Activated CD8-positive, alpha-beta memory T cell treated with anti-CD3 and anti-CD28 coated beads for 24 hours (primary cell): ENCODE measurements around the gene MAGIX.

Experiments
- DNase-seq: peaks from one replicate; pipeline ENCODE4 v3.0.0-alpha.2; 2020

Gene MAGIX

GRCh38 chrX:49208399-49208798 is 45.8 kb downstream of the MAGIX start:
- no peak for DNase-seq

GRCh38 chrX:49209434-49210251 is 47.1 kb downstream of the MAGIX start:
- DNase-seq: no peak

GRCh38 chrX:49210406-49210805 is 47.8 kb downstream of the MAGIX start:
- no peak for DNase-seq

DNA sequence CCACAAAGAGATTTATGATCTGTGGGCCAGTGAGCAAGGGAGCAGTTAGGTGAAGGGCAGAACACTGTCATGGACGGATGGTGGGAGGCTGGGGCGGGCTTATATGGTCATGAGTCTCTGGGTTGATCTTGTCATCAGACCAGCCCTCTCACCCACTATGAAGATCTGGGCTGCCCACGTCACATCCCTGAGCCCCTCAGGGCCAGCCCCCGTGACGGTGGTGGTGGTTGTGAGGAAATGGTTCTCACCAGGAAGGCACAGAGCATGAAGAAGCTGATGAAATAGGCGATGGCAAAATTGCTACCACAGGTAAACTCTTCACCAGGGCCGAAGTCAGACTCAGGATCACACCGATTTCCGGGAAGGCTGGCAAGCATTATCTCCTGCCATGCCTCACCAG is 48.5 kb downstream of the MAGIX start:
- no peak for DNase-seq

DNA sequence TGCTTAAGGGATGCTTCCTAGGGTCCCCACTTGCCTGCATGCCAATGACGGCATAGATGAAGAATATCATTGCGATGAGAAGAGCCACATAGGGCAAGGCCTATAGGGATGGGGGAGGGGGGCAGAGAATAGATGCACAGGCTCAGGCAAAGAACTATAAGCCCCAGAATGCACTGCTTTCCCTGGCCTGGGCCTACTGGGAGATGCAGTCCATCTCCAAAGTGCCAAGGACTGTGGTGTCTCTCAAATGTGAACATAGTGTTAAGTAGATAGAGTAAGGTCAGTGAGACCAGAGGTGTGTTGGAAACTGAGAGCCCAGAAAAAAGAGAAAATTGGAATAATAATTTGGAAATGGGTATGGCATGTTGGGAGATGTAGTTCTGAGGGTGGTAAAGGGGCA is 49.7 kb downstream of the MAGIX start:
- DNase-seq: no peak

- DNase-seq: no peak
Measured at GRCh38 chrX:49212861-49213260, 50.3 kb downstream of the MAGIX start.

- no peak for DNase-seq
Measured at GRCh38 chrX:49214416-49214815, 51.9 kb downstream of the MAGIX start.

DNA sequence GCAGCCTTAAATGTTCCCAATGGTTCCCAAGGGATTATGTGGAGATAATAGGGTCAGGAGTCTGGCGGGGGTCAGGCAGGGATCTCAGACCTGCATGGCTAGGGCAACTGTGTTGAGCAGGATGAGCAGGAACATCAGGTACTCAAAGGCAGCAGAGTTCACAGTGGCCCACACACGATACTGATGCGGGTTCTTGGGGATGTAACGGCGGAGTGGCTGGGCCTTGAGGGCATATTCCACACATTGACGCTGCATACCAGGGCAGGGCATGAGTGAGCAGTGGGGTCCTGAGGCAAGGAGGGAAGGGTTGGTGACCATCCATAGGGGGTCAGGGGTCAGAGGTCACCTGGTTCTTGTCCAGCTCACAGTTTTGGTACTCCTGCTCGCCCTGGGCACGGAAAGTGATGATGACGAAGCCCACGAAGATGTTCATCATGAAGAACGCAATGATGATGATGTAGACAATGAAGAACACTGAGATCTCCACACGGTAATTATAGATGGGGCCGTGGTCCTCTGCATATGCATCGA is 52.5 kb downstream of the MAGIX start:
- no peak for DNase-seq
